Mesenchymal stem cell (in vitro differentiated cells and primary cell): ENCODE measurements around the gene HOXC12.
A peak's percentile ranks its signal among the peaks of the same experiment; 100 is the strongest.

ENCODE experiments used
- DNase-seq: peaks from one replicate; pipeline ENCODE4 v3.0.0-alpha.2; 2013
- H2AFZ ChIP-seq: one replicate; pipeline ENCODE4 v1.6.1; 2013; ENCODE audit warnings: low read depth, mild to moderate bottlenecking, control low read depth, inconsistent platforms, low read length, moderate library complexity
- H2AK5ac ChIP-seq: 2 replicates; pipeline ENCODE4 v1.6.1; 2013; ENCODE audit warnings: low read length, moderate library complexity, mild to moderate bottlenecking, inconsistent platforms; ENCODE audit not compliant: severe bottlenecking
- H2BK120ac ChIP-seq: one replicate; pipeline ENCODE4 v1.6.1; 2013; ENCODE audit warnings: low read depth, mild to moderate bottlenecking, inconsistent platforms, low read length, moderate library complexity
- H2BK12ac ChIP-seq, 2 experiments: one replicate each; pipeline ENCODE4 v1.6.1; 2013; ENCODE audit warnings: inconsistent platforms in 2 of 2, low read length in 2 of 2, mild to moderate bottlenecking in 2 of 2, moderate library complexity in 2 of 2, control low read depth in 1 of 2
- H2BK15ac ChIP-seq: one replicate; pipeline ENCODE4 v1.6.1; 2013; ENCODE audit warnings: mild to moderate bottlenecking, low read depth, inconsistent platforms; ENCODE audit not compliant: poor library complexity, severe bottlenecking
- H2BK5ac ChIP-seq: 2 replicates; pipeline ENCODE4 v1.6.1; 2013; ENCODE audit warnings: low read depth, mild to moderate bottlenecking, low read length, control low read depth, inconsistent platforms; ENCODE audit not compliant: poor library complexity, severe bottlenecking
- H3K14ac ChIP-seq, 2 experiments: one replicate each; pipeline ENCODE4 v1.6.1; 2013; ENCODE audit warnings: inconsistent platforms in 2 of 2, low read length in 2 of 2, control low read depth in 1 of 2, mild to moderate bottlenecking in 1 of 2, moderate library complexity in 1 of 2
- H3K18ac ChIP-seq, 2 experiments: one replicate each; pipeline ENCODE4 v1.6.1; 2013; ENCODE audit warnings: inconsistent platforms in 2 of 2, low read length in 2 of 2, control low read depth in 1 of 2, low read depth in 1 of 2, mild to moderate bottlenecking in 1 of 2
- H3K23ac ChIP-seq, 2 experiments: one replicate each; pipeline ENCODE4 v1.6.1; 2013; ENCODE audit warnings: inconsistent platforms in 2 of 2, low read length in 2 of 2, mild to moderate bottlenecking in 2 of 2, moderate library complexity in 2 of 2, control low read depth in 1 of 2
- H3K27ac ChIP-seq: 2 replicates; pipeline ENCODE4 v1.5.1; 2013; ENCODE audit warnings: mild to moderate bottlenecking, moderate library complexity, low read length, control low read depth, inconsistent platforms; ENCODE audit not compliant: poor library complexity, severe bottlenecking
- H3K27me3 ChIP-seq, 2 experiments: 2 replicates each; pipeline versions ENCODE4 v1.6.1 to v1.7.0; 2013; ENCODE audit warnings: low read length in 2 of 2, mild to moderate bottlenecking in 2 of 2, moderate library complexity in 2 of 2, control low read depth in 1 of 2, inconsistent platforms in 1 of 2; ENCODE audit not compliant: control insufficient read depth in 1 of 2, insufficient read depth in 1 of 2
- H3K36me3 ChIP-seq, 2 experiments: 2 replicates each; pipeline versions ENCODE4 v1.6.1 to v1.7.0; 2013; ENCODE audit warnings: low read length in 2 of 2, control low read depth in 1 of 2, inconsistent platforms in 1 of 2, low read depth in 1 of 2, mild to moderate bottlenecking in 1 of 2; ENCODE audit not compliant: insufficient read depth in 2 of 2, control insufficient read depth in 1 of 2
- H3K4ac ChIP-seq, 2 experiments: one replicate each; pipeline ENCODE4 v1.6.1; 2013; ENCODE audit warnings: inconsistent platforms in 2 of 2, low read length in 2 of 2, mild to moderate bottlenecking in 2 of 2, moderate library complexity in 2 of 2, control low read depth in 1 of 2, low read depth in 1 of 2
- H3K4me1 ChIP-seq: 2 replicates; pipeline ENCODE4 v1.6.1; 2013; ENCODE audit warnings: low read depth, low read length, control low read depth; ENCODE audit not compliant: control insufficient read depth, insufficient read depth
- H3K4me2 ChIP-seq: 2 replicates; pipeline ENCODE4 v1.6.1; 2013; ENCODE audit warnings: low read length, mild to moderate bottlenecking, inconsistent platforms; ENCODE audit not compliant: poor library complexity, severe bottlenecking
- H3K4me3 ChIP-seq, 2 experiments: 2 replicates each; pipeline versions ENCODE4 v1.5.1 to v1.7.0; 2013; ENCODE audit warnings: low read length in 2 of 2, mild to moderate bottlenecking in 2 of 2, control low read depth in 1 of 2, low read depth in 1 of 2; ENCODE audit not compliant: insufficient read depth in 1 of 2
- H3K79me1 ChIP-seq: replicated peaks from 2 replicates; pipeline ENCODE4 v1.6.1; 2013; ENCODE audit warnings: mild to moderate bottlenecking, control low read depth, low read length, inconsistent platforms; ENCODE audit not compliant: poor library complexity, severe bottlenecking
- H3K9ac ChIP-seq: 2 replicates; pipeline ENCODE4 v1.7.0; 2013; ENCODE audit warnings: mild to moderate bottlenecking, low read length, moderate library complexity
- H3K9me3 ChIP-seq: 2 replicates; pipeline ENCODE4 v1.7.0; 2013; ENCODE audit warnings: mild to moderate bottlenecking, low read length; ENCODE audit not compliant: control insufficient read depth
- H4K8ac ChIP-seq: one replicate; pipeline ENCODE4 v1.6.1; 2013; ENCODE audit warnings: inconsistent platforms, mild to moderate bottlenecking, low read length, moderate library complexity
- H4K91ac ChIP-seq: one replicate; pipeline ENCODE4 v1.6.1; 2013; ENCODE audit warnings: mild to moderate bottlenecking, low read length, inconsistent platforms
- WGBS: methylation state at CpG from one replicate; pipeline ENCODE4 v1.1.7; 2013; ENCODE audit warnings: mixed read lengths; 5-methylcytosine and 5-hydroxymethylcytosine counted together

HOXC12 gene

DNA sequence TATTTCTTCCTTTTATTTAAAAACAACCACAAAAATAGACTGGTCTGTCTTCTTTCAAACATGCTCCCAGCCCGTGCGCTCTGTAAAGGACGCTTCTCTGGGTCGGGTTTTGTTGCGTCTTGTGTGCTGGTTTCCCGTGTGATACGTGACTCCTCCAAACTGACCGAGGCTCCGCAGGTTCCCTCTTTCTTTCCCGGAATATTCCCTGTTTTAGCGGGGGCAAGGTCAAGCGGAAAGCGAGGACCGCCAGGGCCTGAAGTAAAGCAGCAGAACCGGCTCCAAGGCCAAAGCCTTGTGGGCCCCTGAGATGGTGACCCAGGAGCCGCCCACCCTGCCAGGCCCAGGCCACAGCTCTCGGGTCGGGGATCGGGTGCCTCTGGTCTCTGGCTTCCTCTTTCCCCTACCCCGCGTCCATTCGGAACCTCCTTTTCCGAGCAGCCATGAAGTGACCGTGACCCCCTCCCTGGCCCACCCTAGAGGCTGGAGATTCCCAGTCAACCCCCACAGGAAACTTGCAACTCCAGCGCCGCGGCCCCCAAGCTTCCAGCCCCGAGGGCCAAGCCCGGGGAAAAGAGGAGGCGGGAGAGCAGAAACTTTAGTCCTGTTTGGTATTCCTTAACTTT lies 29.4 kb downstream of the HOXC12 start:
- Histone ChIP-seq H4K91ac (no peak overlapping the region), H3K9ac (peak overlapping the region; percentile 81), H2BK120ac (no peak overlapping the region), H3K4me3 (peak overlapping the region in 1 of 2 experiments; percentile 36), H2AFZ (no peak overlapping the region), H3K18ac (no peak overlapping the region), H4K8ac (no peak overlapping the region), H2BK12ac (no peak overlapping the region), H3K9me3 (no peaks in the 10 kb centered on the region), H3K79me1 (peaks cover 4% of the 10 kb centered on the region), H3K36me3 (no peaks in the 10 kb centered on the region), H3K27me3 (peaks cover 7 to 50% of the 10 kb centered on the region in 2 experiments), H3K4me2 (peak overlapping the region; percentile 81), H3K4ac (no peak overlapping the region), H3K14ac (no peak overlapping the region), H3K23ac (peak overlapping the region in 1 of 2 experiments; percentile 32), H3K4me1 (peaks cover 21% of the 10 kb centered on the region), H2AK5ac (no peak overlapping the region), H2BK5ac (peak overlapping the region; percentile 58), H2BK15ac (no peak overlapping the region), H3K27ac (no peak overlapping the region)
- WGBS: 16% methylated on average over 23 of the region's 30 CpGs
- no peak for DNase-seq

GRCh38 chr12:53984901-53985691 lies 30.4 kb downstream of the HOXC12 start, which contains the start of gene HOXC10:
TSS of gene HOXC10 (plus strand) at chr12:53985146. CDS start at chr12:53985260, 114 bp downstream.
- Histone ChIP-seq H3K4me2 (peak within 1 kb of the TSS; percentile 81), H4K91ac (no peak within 1 kb of the TSS), H3K4me3 (peak within 1 kb of the TSS; percentile 73 to 92), H3K23ac (peak within 1 kb of the TSS in 1 of 2 experiments; percentile 94), H3K79me1 (peaks cover 4% of the 10 kb centered on the region), H3K27me3 (peaks cover 7 to 39% of the 10 kb centered on the region in 2 experiments), H3K18ac (peak within 1 kb of the TSS in 1 of 2 experiments; percentile 55), H3K36me3 (no peaks in the 10 kb centered on the region), H4K8ac (peak within 1 kb of the TSS; percentile 20), H2BK120ac (no peak within 1 kb of the TSS), H2BK5ac (peak within 1 kb of the TSS; percentile 58), H3K9ac (peak within 1 kb of the TSS; percentile 98), H3K9me3 (no peaks in the 10 kb centered on the region), H3K4me1 (peaks cover 24% of the 10 kb centered on the region), H2BK15ac (no peak within 1 kb of the TSS), H2BK12ac (no peak within 1 kb of the TSS), H3K4ac (no peak within 1 kb of the TSS), H2AFZ (no peak within 1 kb of the TSS), H3K27ac (peak within 1 kb of the TSS; percentile 3), H2AK5ac (no peak within 1 kb of the TSS), H3K14ac (no peak within 1 kb of the TSS)
- DNase-seq: peak; percentile 88
- WGBS: 18% methylated on average over 53 of the region's 55 CpGs

- no peaks in the 10 kb centered on the region for H3K36me3 ChIP-seq
- peak overlapping the region; percentile 20 for H4K8ac ChIP-seq
- H2BK5ac ChIP-seq: peak overlapping the region; percentile 49
- no peak overlapping the region for H2BK15ac ChIP-seq
- WGBS: 19% methylated on average over 21 of the region's 21 CpGs
- H3K79me1 ChIP-seq: peaks cover 4% of the 10 kb centered on the region
- peaks cover 7 to 37% of the 10 kb centered on the region in 2 experiments for H3K27me3 ChIP-seq
- H3K23ac ChIP-seq: peak overlapping the region in 1 of 2 experiments; percentile 94
- H3K18ac ChIP-seq: peak overlapping the region in 1 of 2 experiments; percentile 55
- H2BK120ac ChIP-seq: no peak overlapping the region
- no peak overlapping the region for H2AK5ac ChIP-seq
- no peak overlapping the region for H2AFZ ChIP-seq
- no peak overlapping the region for H3K4ac ChIP-seq
- DNase-seq: no peak
- H3K9ac ChIP-seq: peak overlapping the region; percentile 98
- H3K14ac ChIP-seq: no peak overlapping the region
- no peak overlapping the region for H2BK12ac ChIP-seq
- H3K4me3 ChIP-seq: peak overlapping the region; percentile 73 to 92
- H3K27ac ChIP-seq: peak overlapping the region; percentile 3
- no peak overlapping the region for H4K91ac ChIP-seq
- peaks cover 26% of the 10 kb centered on the region for H3K4me1 ChIP-seq
- peak overlapping the region; percentile 81 for H3K4me2 ChIP-seq
- H3K9me3 ChIP-seq: no peaks in the 10 kb centered on the region
These were observed 30.9 kb downstream of the HOXC12 start for GRCh38 chr12:53985692-53985993.
